H9 (cell line): Measurements from ENCODE around the gene MAZ. TPM values are rescaled to one million over a fixed set of nuclear protein-coding genes. Genes with fewer than 3 reads are reported as not detected.

ENCODE experiments used
- DNase-seq: peaks from one replicate; pipeline ENCODE4 v3.0.0-alpha.2; 2017
- H2AFZ ChIP-seq: one replicate; pipeline ENCODE4 v1.6.1; 2013; ENCODE audit warnings: mild to moderate bottlenecking, low read length, control low read depth, moderate library complexity
- H2AK5ac ChIP-seq: 2 replicates; pipeline ENCODE4 v1.6.1; 2013; ENCODE audit warnings: low read length, control low read depth, mixed read lengths; ENCODE audit not compliant: insufficient read length
- H2BK120ac ChIP-seq: one replicate; pipeline ENCODE4 v1.6.1; 2013; ENCODE audit warnings: low read depth, mild to moderate bottlenecking, low read length, control low read depth, inconsistent platforms; ENCODE audit not compliant: poor library complexity, severe bottlenecking
- H2BK12ac ChIP-seq: 2 replicates; pipeline ENCODE4 v1.6.1; 2013; ENCODE audit warnings: low read length, control low read depth, mixed read lengths, low read depth; ENCODE audit not compliant: insufficient read length
- H2BK15ac ChIP-seq: 2 replicates; pipeline ENCODE4 v1.6.1; 2013; ENCODE audit warnings: low read depth, low read length, control low read depth
- H2BK20ac ChIP-seq: one replicate; pipeline ENCODE4 v1.6.1; 2013; ENCODE audit warnings: low read depth, mild to moderate bottlenecking, low read length, control low read depth, inconsistent platforms; ENCODE audit not compliant: poor library complexity, severe bottlenecking
- H2BK5ac ChIP-seq: 2 replicates; pipeline ENCODE4 v1.6.1; 2013; ENCODE audit warnings: low read length, control low read depth, mixed read lengths; ENCODE audit not compliant: insufficient read length
- H3K14ac ChIP-seq: 2 replicates; pipeline ENCODE4 v1.6.1; 2013; ENCODE audit warnings: low read length, control low read depth; ENCODE audit not compliant: insufficient read depth
- H3K18ac ChIP-seq: 2 replicates; pipeline ENCODE4 v1.6.1; 2013; ENCODE audit warnings: low read depth, mild to moderate bottlenecking, mixed read lengths, low read length, control low read depth; ENCODE audit not compliant: insufficient read length
- H3K23ac ChIP-seq: 2 replicates; pipeline ENCODE4 v1.6.1; 2013; ENCODE audit warnings: low read length, control low read depth, mixed read lengths, low read depth; ENCODE audit not compliant: insufficient read length
- H3K23me2 ChIP-seq: 2 replicates; pipeline ENCODE4 v1.6.1; 2013; ENCODE audit warnings: low read depth, mild to moderate bottlenecking, mixed read lengths, low read length, control low read depth; ENCODE audit not compliant: insufficient read length, poor library complexity, severe bottlenecking
- H3K27ac ChIP-seq: 2 replicates; pipeline ENCODE4 v1.5.1; 2013; ENCODE audit warnings: low read length, control low read depth, mixed read lengths, low read depth; ENCODE audit not compliant: insufficient read length
- H3K27me3 ChIP-seq: 2 replicates; pipeline ENCODE4 v1.6.1; 2013; ENCODE audit warnings: low read length, control low read depth, inconsistent platforms; ENCODE audit not compliant: insufficient read depth
- H3K4ac ChIP-seq: 2 replicates; pipeline ENCODE4 v1.6.1; 2013; ENCODE audit warnings: low read depth, mild to moderate bottlenecking, control low read depth, inconsistent platforms, low read length, moderate library complexity
- H3K4me1 ChIP-seq: 2 replicates; pipeline ENCODE4 v1.6.1; 2013; ENCODE audit warnings: low read length, control low read depth, inconsistent platforms; ENCODE audit not compliant: insufficient read depth
- H3K4me2 ChIP-seq: 2 replicates; pipeline ENCODE4 v1.6.1; 2013; ENCODE audit warnings: low read length, control low read depth, mixed read lengths; ENCODE audit not compliant: insufficient read length, insufficient read depth
- H3K56ac ChIP-seq: 2 replicates; pipeline ENCODE4 v1.6.1; 2013; ENCODE audit warnings: low read depth, mild to moderate bottlenecking, mixed read lengths, low read length, control low read depth; ENCODE audit not compliant: insufficient read length
- H3K79me1 ChIP-seq: 2 replicates; pipeline ENCODE4 v1.6.1; 2013; ENCODE audit warnings: low read depth, mild to moderate bottlenecking, moderate library complexity, low read length, control low read depth, inconsistent platforms; ENCODE audit not compliant: insufficient read depth, poor library complexity, severe bottlenecking
- H3K79me2 ChIP-seq: 2 replicates; pipeline ENCODE4 v1.6.1; 2013; ENCODE audit warnings: low read length, control low read depth, inconsistent platforms; ENCODE audit not compliant: insufficient read depth
- H3K9ac ChIP-seq: 2 replicates; pipeline ENCODE4 v1.6.1; 2013; ENCODE audit warnings: low read length, control low read depth, mixed read lengths; ENCODE audit not compliant: insufficient read length; ENCODE audit errors: extremely low read depth
- H3K9me3 ChIP-seq: one replicate; pipeline ENCODE4 v1.6.1; 2013; ENCODE audit warnings: low read depth, low read length, inconsistent platforms; ENCODE audit not compliant: control insufficient read depth
- H3T11ph ChIP-seq: one replicate; pipeline ENCODE4 v1.6.1; 2013; ENCODE audit warnings: mild to moderate bottlenecking, low read length, control low read depth, inconsistent platforms
- H4K20me1 ChIP-seq: one replicate; pipeline ENCODE4 v1.6.1; 2013; ENCODE audit not compliant: control insufficient read depth, insufficient read length, insufficient read depth
- H4K5ac ChIP-seq: 2 replicates; pipeline ENCODE4 v1.6.1; 2013; ENCODE audit warnings: low read depth, mild to moderate bottlenecking, mixed read lengths, low read length, control low read depth; ENCODE audit not compliant: insufficient read length
- H4K8ac ChIP-seq: replicated peaks from 2 replicates; pipeline ENCODE4 v1.6.1; 2013; ENCODE audit warnings: low read length, control low read depth, mixed read lengths, low read depth; ENCODE audit not compliant: insufficient read length
- H4K91ac ChIP-seq: 2 replicates; pipeline ENCODE4 v1.6.1; 2013; ENCODE audit warnings: low read depth, mild to moderate bottlenecking, moderate library complexity, mixed read lengths, low read length, control low read depth; ENCODE audit not compliant: insufficient read length
- H3K27ac Mint-ChIP-seq, 3 experiments: 2 replicates in 2 of 3; 3 replicates in 1 of 3; pipeline ENCODE4 v1.8.0; 2020 to 2021; ENCODE audit warnings: mixed read lengths in 3 of 3, mild to moderate bottlenecking in 1 of 3, moderate library complexity in 1 of 3
- H3K27me3 Mint-ChIP-seq: 2 replicates; pipeline ENCODE4 v1.8.0; 2021; ENCODE audit warnings: low read depth, mild to moderate bottlenecking, moderate library complexity, mixed read lengths
- H3K36me3 Mint-ChIP-seq, 3 experiments: 2 replicates in 2 of 3; 3 replicates in 1 of 3; pipeline ENCODE4 v1.8.0; 2020 to 2021; ENCODE audit warnings: low read depth in 3 of 3, mixed read lengths in 3 of 3; ENCODE audit not compliant: insufficient read depth in 1 of 3
- H3K4me1 Mint-ChIP-seq, 2 experiments: 2 replicates each; pipeline ENCODE4 v1.8.0; 2020; ENCODE audit warnings: mixed read lengths in 2 of 2
- H3K4me3 Mint-ChIP-seq, 2 experiments: 2 replicates in 1 of 2; 3 replicates in 1 of 2; pipeline ENCODE4 v1.8.0; 2020 to 2021; ENCODE audit warnings: mild to moderate bottlenecking in 2 of 2, mixed read lengths in 2 of 2, moderate library complexity in 1 of 2
- H3K9me3 Mint-ChIP-seq, 2 experiments: 2 replicates in 1 of 2; 3 replicates in 1 of 2; pipeline ENCODE4 v1.8.0; 2020; ENCODE audit warnings: mild to moderate bottlenecking in 2 of 2, mixed read lengths in 2 of 2, moderate library complexity in 1 of 2
- CTCF ChIP-seq: fragments of 200-600 bp; sonication (generic); conservative IDR thresholded peaks from 3 replicates; pipeline ENCODE4 v1.8.0; 2021; ENCODE audit warnings: antibody characterized with exemption, mild to moderate bottlenecking
- WGBS: extraction: QIAGEN DNeasy Blood & Tissue Kit; methylation state at CpG from one replicate; pipeline ENCODE4 v1.1.7; 2013; ENCODE audit warnings: missing lambda C conversion rate, low lambda C conversion rate, mixed read lengths; ENCODE audit not compliant: insufficient read length; ENCODE audit errors: extremely low coverage; 5-methylcytosine and 5-hydroxymethylcytosine counted together
- total RNA-seq: library from RNA; stranded (reverse); gene quantifications from 2 replicates; pipeline ENCODE4 v1.2.1, GENCODE V29; 2021

The MAZ gene
- total RNA-seq, 1 experiment from 2014 or later: 412 TPM

- H3K4me3 Mint-ChIP-seq: peak overlapping the region; percentile 85
- Histone ChIP-seq H2BK12ac (no peak overlapping the region), H4K8ac (no peak overlapping the region), H3K56ac (no peak overlapping the region), H3K27ac (no peak overlapping the region), H2AFZ (no peak overlapping the region), H3K9ac (peak overlapping the region; percentile 10), H3T11ph (no peak overlapping the region), H3K9me3 (no peaks in the 10 kb centered on the region), H3K23ac (no peak overlapping the region), H3K4ac (no peak overlapping the region), H3K79me1 (no peaks in the 10 kb centered on the region), H3K23me2 (peaks cover 37% of the 10 kb centered on the region), H3K27me3 (no peaks in the 10 kb centered on the region), H4K20me1 (no peaks in the 10 kb centered on the region), H3K79me2 (peaks cover 2% of the 10 kb centered on the region; the same call in 1 of the 2 replicates), H4K5ac (no peak overlapping the region), H3K14ac (no peak overlapping the region; the same call in 1 of the 2 replicates), H2BK120ac (no peak overlapping the region), H2BK15ac (no peak overlapping the region), H4K91ac (no peak overlapping the region), H3K4me2 (peak overlapping the region; percentile 85), H2AK5ac (no peak overlapping the region), H2BK20ac (no peak overlapping the region), H2BK5ac (no peak overlapping the region), H3K4me1 (no peaks in the 10 kb centered on the region; the same call in 1 of the 2 replicates), H3K18ac (no peak overlapping the region)
- H3K27me3 Mint-ChIP-seq: no peaks in the 10 kb centered on the region; the same call in 1 of the 2 replicates
- no peak for TF ChIP-seq CTCF
- peaks cover 47 to 57% of the 10 kb centered on the region in 2 experiments for H3K4me1 Mint-ChIP-seq
- H3K36me3 Mint-ChIP-seq: peaks cover 12 to 45% (median 20%) of the 10 kb centered on the region in 3 experiments
- H3K27ac Mint-ChIP-seq: peak overlapping the region; percentile 70 to 98 (median 94)
- DNase-seq: no peak
- H3K9me3 Mint-ChIP-seq: no peaks in the 10 kb centered on the region; a peak in 1 of 5 replicates
- no CpG with 5 or more reads among the region's 25 CpGs for WGBS
Observed at GRCh38 chr16:29808219-29808900, 2.0 kb downstream of the MAZ start.
